GM12892 (cell line): Measurements from ENCODE around the gene TPRX2.
"Not testable (repeated sequence)": the region's sequence is repeated elsewhere in the genome, so short reads cannot be mapped to it uniquely, and the experiment has no call there.

Source experiments
- POLR2A ChIP-seq: IDR thresholded peaks from 2 replicates; pipeline ENCODE4 v1.6.1; 2011; ENCODE audit warnings: low read depth, low read length, control low read depth
- POLR2AphosphoS5 ChIP-seq: IDR thresholded peaks from 2 replicates; pipeline ENCODE4 v1.6.1; 2011; ENCODE audit warnings: low read depth, low read length, control low read depth

DNA sequence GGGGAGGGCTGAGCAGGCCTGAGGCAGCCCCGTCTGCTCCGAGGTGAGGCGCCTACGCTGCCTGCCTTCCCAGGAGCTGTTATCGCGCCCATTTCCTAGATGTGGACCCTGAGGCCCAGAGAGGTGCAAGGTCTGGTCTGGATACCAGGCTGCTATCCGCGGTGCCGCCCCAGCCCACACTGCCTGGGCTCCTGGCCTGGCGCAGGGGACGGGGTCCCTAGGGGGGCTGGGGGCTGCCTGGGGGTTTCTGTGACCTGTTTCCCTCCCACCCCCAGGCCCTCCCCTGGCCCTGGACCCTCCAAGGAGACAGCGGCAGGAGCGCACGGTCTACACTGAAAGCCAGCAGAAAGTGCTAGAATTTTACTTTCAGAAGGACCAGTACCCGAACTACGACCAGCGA, 803 bp downstream of the TPRX2 start:
- not testable (repeated sequence) for TF ChIP-seq POLR2AphosphoS5, POLR2A
